ENCODE results near the gene TMEM38A. TPM values are rescaled to one million over a fixed set of nuclear protein-coding genes. Genes with fewer than 3 reads are reported as not detected.
"Not testable (repeated sequence)": the region's sequence is repeated elsewhere in the genome, so short reads cannot be mapped to it uniquely, and the experiment has no call there.

Gene TMEM38A
- total RNA-seq, 2 experiments from 2014 or later = 0.61 to 0.92 TPM

GRCh38 chr19:16628183-16628983, 32.6 kb upstream of the TMEM38A start, which contains the start of gene MED26:
Gene MED26 (minus strand): TSS chr19:16628204. CDS start chr19:16627943, 261 bp downstream.
- CTCF ChIA-PET = interaction anchor here (1.1 to 1.7 kb wide), 3 partner anchors 37 to 44 kb away, joined by 3 to 5 read pairs (median 3); no protein-coding TSS in a partner anchor
- POLR2A ChIA-PET = interaction anchor here (0.5 to 4.6 kb wide), 12 partner anchors 8 to 447 kb away, joined by 3 to 28 read pairs (median 6); partner anchors contain the start of genes C19orf44, CALR3, HAUS8 and MYO9B

- CTCF ChIA-PET = interaction anchor here (1.7 kb wide), 1 partner anchor 45 kb away, joined by 5 read pairs; no protein-coding TSS in a partner anchor
- POLR2A ChIA-PET = interaction anchor here (0.6 to 4.6 kb wide), 6 partner anchors 19 to 44 kb away, joined by 3 to 28 read pairs (median 10); partner anchors contain the start of gene TMEM38A
Observed at GRCh38 chr19:16628984-16629691, 31.8 kb upstream of the TMEM38A start.

GRCh38 chr19:16631465-16631864, 29.5 kb upstream of the TMEM38A start:
- ChIA-PET POLR2A (no interaction called here), CTCF (no interaction called here)

- ChIA-PET CTCF (interaction anchor here (0.7 kb wide), 1 partner anchor 52 kb away, joined by 3 read pairs; no protein-coding TSS in a partner anchor), POLR2A (interaction anchor here (1.3 kb wide), 1 partner anchor 9 kb away, joined by 4 read pairs; the partner anchor contains the start of gene MED26)
Observed at GRCh38 chr19:16637535-16637934, 23.4 kb upstream of the TMEM38A start.

GRCh38 chr19:16638666-16639065, 22.3 kb upstream of the TMEM38A start:
- ChIA-PET CTCF (interaction anchor here (0.6 kb wide), 1 partner anchor 123 kb away, joined by 3 read pairs; no protein-coding TSS in a partner anchor), POLR2A (no interaction called here)

GRCh38 chr19:16640951-16641350, 20.0 kb upstream of the TMEM38A start:
- ChIA-PET POLR2A (interaction anchor here (0.6 kb wide), 1 partner anchor 742 kb away, joined by 4 read pairs; no protein-coding TSS in a partner anchor), CTCF (no interaction called here)

GRCh38 chr19:16641695-16642094, 19.2 kb upstream of the TMEM38A start:
- ChIA-PET CTCF (no interaction called here), POLR2A (interaction anchor here (0.6 kb wide), 1 partner anchor 741 kb away, joined by 4 read pairs; no protein-coding TSS in a partner anchor)

- ChIA-PET POLR2A (interaction anchor here (0.6 kb wide), 1 partner anchor 113 kb away, joined by 3 read pairs; no protein-coding TSS in a partner anchor), CTCF (interaction anchor here (0.6 to 0.7 kb wide), 2 partner anchors 11 to 20 kb away, joined by 3 read pairs; no protein-coding TSS in a partner anchor)
Observed at GRCh38 chr19:16645140-16645539, 15.8 kb upstream of the TMEM38A start.

GRCh38 chr19:16649734-16650133, 11.2 kb upstream of the TMEM38A start:
- CTCF ChIA-PET = no interaction called here
- POLR2A ChIA-PET = no interaction called here

GRCh38 chr19:16650821-16651220, 10.1 kb upstream of the TMEM38A start:
- POLR2A ChIA-PET = no interaction called here
- CTCF ChIA-PET = no interaction called here

GRCh38 chr19:16651421-16652188, 9.3 kb upstream of the TMEM38A start:
- POLR2A ChIA-PET = interaction anchor here (1.2 kb wide), 1 partner anchor 9 kb away, joined by 4 read pairs; the partner anchor contains the start of gene TMEM38A
- CTCF ChIA-PET = not testable (repeated sequence)

- ChIA-PET CTCF (no interaction called here), POLR2A (no interaction called here)
Observed at GRCh38 chr19:16652854-16653253, 8.1 kb upstream of the TMEM38A start.

- ChIA-PET CTCF (interaction anchor here (0.6 kb wide), 2 partner anchors 8 to 14 kb away, joined by 3 read pairs; no protein-coding TSS in a partner anchor), POLR2A (no interaction called here)
Observed at GRCh38 chr19:16654140-16654539, 6.8 kb upstream of the TMEM38A start.

GRCh38 chr19:16654627-16655026, 6.3 kb upstream of the TMEM38A start:
- CTCF ChIA-PET = interaction anchor here (0.6 kb wide), 2 partner anchors 9 to 15 kb away, joined by 3 read pairs; no protein-coding TSS in a partner anchor

GRCh38 chr19:16655727-16656126, 5.2 kb upstream of the TMEM38A start:
- CTCF ChIA-PET = no interaction called here
- POLR2A ChIA-PET = no interaction called here

More at GRCh38 chr19:16654627-16655026, 6.3 kb upstream of the TMEM38A start:
- POLR2A ChIA-PET = no interaction called here

- POLR2A ChIA-PET = interaction anchor here (1.1 kb wide), 1 partner anchor 116 kb away, joined by 3 read pairs; no protein-coding TSS in a partner anchor
- CTCF ChIA-PET = interaction anchor here (0.5 to 0.8 kb wide), 2 partner anchors 12 to 22 kb away, joined by 3 to 4 read pairs; no protein-coding TSS in a partner anchor
Observed at GRCh38 chr19:16657384-16657783, 3.6 kb upstream of the TMEM38A start.

GRCh38 chr19:16659464-16659831, 1.5 kb upstream of the TMEM38A start:
- POLR2A ChIA-PET = interaction anchor here (0.6 kb wide), 1 partner anchor 32 kb away, joined by 6 read pairs; no protein-coding TSS in a partner anchor
- CTCF ChIA-PET = interaction anchor here (1.2 to 1.3 kb wide), 2 partner anchors 55 to 124 kb away, joined by 3 to 4 read pairs; no protein-coding TSS in a partner anchor

All from activated CD8-positive, alpha-beta memory T cell treated with anti-CD3 and anti-CD28 coated beads for 36 hours (primary cell).